Iris pigment epithelial cell (primary cell): ENCODE data around the gene SEMA4A.
"Not testable (repeated sequence)": the region's sequence is repeated elsewhere in the genome, so short reads cannot be mapped to it uniquely, and the experiment has no call there.

Source experiments
- DNase-seq: peaks from one replicate; pipeline ENCODE4 v3.0.0-alpha.2; 2011; ENCODE audit warnings: low read depth

Gene SEMA4A

GRCh38 chr1:156160000-156160742 is 6.8 kb downstream of the SEMA4A start:
- no peak for DNase-seq

GRCh38 chr1:156160743-156161171 is 7.4 kb downstream of the SEMA4A start:
- peak; percentile 76 for DNase-seq

GRCh38 chr1:156162430-156163037 is 9.1 kb downstream of the SEMA4A start:
- no peak for DNase-seq

- no peak for DNase-seq
These were observed 10.3 kb downstream of the SEMA4A start for GRCh38 chr1:156163712-156164111.

GRCh38 chr1:156164125-156164831 is 10.9 kb downstream of the SEMA4A start:
- DNase-seq = no peak

GRCh38 chr1:156165083-156165482 is 11.7 kb downstream of the SEMA4A start:
- DNase-seq = no peak

- peak; percentile 21 for DNase-seq
These were observed 14.2 kb downstream of the SEMA4A start for GRCh38 chr1:156167536-156167935.

GRCh38 chr1:156172696-156173470 is 19.5 kb downstream of the SEMA4A start:
- DNase-seq = no peak

- DNase-seq = no peak
These were observed 23.3 kb downstream of the SEMA4A start for GRCh38 chr1:156176610-156177210.

GRCh38 chr1:156177919-156178654 is 24.7 kb downstream of the SEMA4A start:
- DNase-seq = no peak

- DNase-seq = no peak
These were observed 27.1 kb downstream of the SEMA4A start for GRCh38 chr1:156180471-156180870.

GRCh38 chr1:156181391-156181924 is 28.1 kb downstream of the SEMA4A start:
- DNase-seq = not testable (repeated sequence)

GRCh38 chr1:156182010-156182779 is 28.8 kb downstream of the SEMA4A start:
- not testable (repeated sequence) for DNase-seq

- not testable (repeated sequence) for DNase-seq
These were observed 33.2 kb downstream of the SEMA4A start for GRCh38 chr1:156186347-156187177.

GRCh38 chr1:156190265-156190664 is 36.9 kb downstream of the SEMA4A start:
- DNase-seq = not testable (repeated sequence)

- DNase-seq = no peak
These were observed 38.0 kb downstream of the SEMA4A start for GRCh38 chr1:156191292-156191964.

GRCh38 chr1:156193208-156193487 is 39.8 kb downstream of the SEMA4A start:
- DNase-seq = no peak

GRCh38 chr1:156193488-156194299 is 40.3 kb downstream of the SEMA4A start, which contains the start of gene SLC25A44:
TSS of gene SLC25A44 (plus strand) at chr1:156194104. CDS start at chr1:156199848, 5,744 bp downstream.
- DNase-seq = peak; percentile 99
